ENCODE results near the gene DCT.
"Not testable (repeated sequence)": the region's sequence is repeated elsewhere in the genome, so short reads cannot be mapped to it uniquely, and the experiment has no call there.

Gene DCT

GRCh38 chr13:94479616-94480015 lies at the start of gene DCT:
TSS of gene DCT (minus strand) at chr13:94479682. CDS start at chr13:94479255, 427 bp downstream.
- no peak for FAIRE-seq

GRCh38 chr13:94526956-94527355 lies 47.5 kb upstream of the DCT start:
- not testable (repeated sequence) for FAIRE-seq

GRCh38 chr13:94525781-94526180 lies 46.3 kb upstream of the DCT start:
- no peak for FAIRE-seq

- no peak for FAIRE-seq
Measured at GRCh38 chr13:94524407-94524806, 44.9 kb upstream of the DCT start.

GRCh38 chr13:94520001-94520400 lies 40.5 kb upstream of the DCT start:
- FAIRE-seq, result no peak

GRCh38 chr13:94516456-94516855 lies 37.0 kb upstream of the DCT start:
- no peak for FAIRE-seq

GRCh38 chr13:94515911-94516310 lies 36.4 kb upstream of the DCT start:
- FAIRE-seq, result no peak

- FAIRE-seq, result no peak
Measured at GRCh38 chr13:94515374-94515773, 35.9 kb upstream of the DCT start.

GRCh38 chr13:94513026-94513425 lies 33.5 kb upstream of the DCT start:
- no peak for FAIRE-seq

- no peak for FAIRE-seq
Measured at GRCh38 chr13:94505730-94506129, 26.2 kb upstream of the DCT start.

GRCh38 chr13:94503851-94504250 lies 24.4 kb upstream of the DCT start:
- FAIRE-seq, result no peak

GRCh38 chr13:94498831-94499230 lies 19.3 kb upstream of the DCT start:
- not testable (repeated sequence) for FAIRE-seq

- FAIRE-seq, result no peak
Measured at GRCh38 chr13:94495806-94496205, 16.3 kb upstream of the DCT start.

GRCh38 chr13:94494026-94494425 lies 14.5 kb upstream of the DCT start:
- FAIRE-seq, result no peak

- FAIRE-seq, result no peak
Measured at GRCh38 chr13:94487043-94487442, 7.6 kb upstream of the DCT start.

GRCh38 chr13:94483970-94484369 lies 4.5 kb upstream of the DCT start:
- FAIRE-seq, result no peak

- FAIRE-seq, result no peak
Measured at GRCh38 chr13:94481941-94482340, 2.5 kb upstream of the DCT start.

GRCh38 chr13:94480672-94481145 lies 1.2 kb upstream of the DCT start:
- FAIRE-seq, result no peak

- no peak for FAIRE-seq
Measured at GRCh38 chr13:94478913-94479312, 569 bp downstream of the DCT start.

- FAIRE-seq, result no peak
Measured at GRCh38 chr13:94470126-94470525, 9.4 kb downstream of the DCT start.

- no peak for FAIRE-seq
Measured at GRCh38 chr13:94464771-94465170, 14.7 kb downstream of the DCT start.

GRCh38 chr13:94462670-94463069 lies 16.8 kb downstream of the DCT start:
- FAIRE-seq, result no peak

- no peak for FAIRE-seq
Measured at GRCh38 chr13:94459116-94459515, 20.4 kb downstream of the DCT start.

GRCh38 chr13:94455414-94455813 lies 24.1 kb downstream of the DCT start:
- FAIRE-seq, result no peak

GRCh38 chr13:94454906-94455305 lies 24.6 kb downstream of the DCT start:
- no peak for FAIRE-seq

- FAIRE-seq, result no peak
Measured at GRCh38 chr13:94454334-94454733, 25.1 kb downstream of the DCT start.
